ENCODE measurements around the gene CC2D2A.

CC2D2A gene

DNA sequence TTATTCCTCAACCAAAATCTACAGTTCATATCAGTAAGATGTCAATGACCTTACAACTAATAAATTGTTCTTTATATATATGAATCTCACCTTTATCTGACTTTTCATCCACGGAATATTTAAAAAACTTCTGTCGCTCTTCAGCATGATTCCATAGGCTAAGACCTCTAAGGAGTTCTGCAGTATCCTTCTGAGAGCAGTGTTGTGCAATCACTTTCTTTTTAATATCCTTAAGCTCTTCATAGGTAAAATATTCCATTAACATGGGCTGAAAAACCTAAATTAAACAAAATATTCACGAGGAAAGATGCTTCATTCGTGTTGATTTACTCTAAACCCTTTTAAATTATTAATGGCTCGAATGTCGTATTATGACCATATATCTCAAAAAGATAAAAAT, 168.7 kb downstream of the CC2D2A start:
- Histone ChIP-seq H3K4me2 (ENCODE audit: low read length) (no peak overlapping the region), H3K27ac (no peak overlapping the region), H3K79me2 (peaks cover 8% of the 10 kb centered on the region), H3K27me3 (ENCODE audit: control insufficient read depth, insufficient read depth, low read length) (no peaks in the 10 kb centered on the region), H3K4me1 (no peaks in the 10 kb centered on the region), H3K4me3 (ENCODE audit: low read depth, low read length) (no peak overlapping the region), H3K9ac (no peak overlapping the region), H2AFZ (no peak overlapping the region), H3K9me3 (ENCODE audit: control insufficient read depth, low read length) (no peaks in the 10 kb centered on the region), H3K36me3 (ENCODE audit: control insufficient read depth, insufficient read depth, low read length) (no peaks in the 10 kb centered on the region)
- TF ChIP-seq, protein P1, sequence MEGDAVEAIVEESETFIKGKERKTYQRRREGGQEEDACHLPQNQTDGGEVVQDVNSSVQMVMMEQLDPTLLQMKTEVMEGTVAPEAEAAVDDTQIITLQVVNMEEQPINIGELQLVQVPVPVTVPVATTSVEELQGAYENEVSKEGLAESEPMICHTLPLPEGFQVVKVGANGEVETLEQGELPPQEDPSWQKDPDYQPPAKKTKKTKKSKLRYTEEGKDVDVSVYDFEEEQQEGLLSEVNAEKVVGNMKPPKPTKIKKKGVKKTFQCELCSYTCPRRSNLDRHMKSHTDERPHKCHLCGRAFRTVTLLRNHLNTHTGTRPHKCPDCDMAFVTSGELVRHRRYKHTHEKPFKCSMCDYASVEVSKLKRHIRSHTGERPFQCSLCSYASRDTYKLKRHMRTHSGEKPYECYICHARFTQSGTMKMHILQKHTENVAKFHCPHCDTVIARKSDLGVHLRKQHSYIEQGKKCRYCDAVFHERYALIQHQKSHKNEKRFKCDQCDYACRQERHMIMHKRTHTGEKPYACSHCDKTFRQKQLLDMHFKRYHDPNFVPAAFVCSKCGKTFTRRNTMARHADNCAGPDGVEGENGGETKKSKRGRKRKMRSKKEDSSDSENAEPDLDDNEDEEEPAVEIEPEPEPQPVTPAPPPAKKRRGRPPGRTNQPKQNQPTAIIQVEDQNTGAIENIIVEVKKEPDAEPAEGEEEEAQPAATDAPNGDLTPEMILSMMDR (IDR thresholded peaks at IDR 0.05): no peak

DNA sequence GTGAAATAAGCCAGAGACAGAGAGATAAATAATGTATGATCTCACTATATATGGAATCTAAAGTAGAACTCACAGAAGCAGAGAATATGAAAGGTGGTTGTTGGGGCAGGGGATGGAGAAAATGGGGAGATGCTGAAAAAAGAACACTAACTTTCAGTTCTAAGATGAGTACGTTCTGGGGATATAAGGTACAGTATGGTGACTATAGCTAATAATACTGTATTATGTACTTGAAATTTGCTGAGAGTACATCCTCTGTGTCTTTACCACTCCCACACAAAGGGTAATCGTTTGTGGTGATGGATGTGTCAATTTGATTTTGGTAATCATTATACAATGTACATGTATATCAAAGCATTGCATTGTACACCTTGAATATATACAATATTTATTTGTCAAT, 178.9 kb downstream of the CC2D2A start:
- Histone ChIP-seq H3K27me3 (ENCODE audit: control insufficient read depth, insufficient read depth, low read length) (no peaks in the 10 kb centered on the region), H3K79me2 (peaks cover 25% of the 10 kb centered on the region), H3K9me3 (ENCODE audit: control insufficient read depth, low read length) (no peaks in the 10 kb centered on the region), H2AFZ (no peak overlapping the region), H3K4me2 (ENCODE audit: low read length) (no peak overlapping the region), H3K36me3 (ENCODE audit: control insufficient read depth, insufficient read depth, low read length) (no peaks in the 10 kb centered on the region), H3K27ac (no peak overlapping the region), H3K9ac (no peak overlapping the region), H3K4me1 (peaks cover 2% of the 10 kb centered on the region), H3K4me3 (ENCODE audit: low read depth, low read length) (no peak overlapping the region)
- TF ChIP-seq, protein P1 (IDR thresholded peaks at IDR 0.05): no peak

DNA sequence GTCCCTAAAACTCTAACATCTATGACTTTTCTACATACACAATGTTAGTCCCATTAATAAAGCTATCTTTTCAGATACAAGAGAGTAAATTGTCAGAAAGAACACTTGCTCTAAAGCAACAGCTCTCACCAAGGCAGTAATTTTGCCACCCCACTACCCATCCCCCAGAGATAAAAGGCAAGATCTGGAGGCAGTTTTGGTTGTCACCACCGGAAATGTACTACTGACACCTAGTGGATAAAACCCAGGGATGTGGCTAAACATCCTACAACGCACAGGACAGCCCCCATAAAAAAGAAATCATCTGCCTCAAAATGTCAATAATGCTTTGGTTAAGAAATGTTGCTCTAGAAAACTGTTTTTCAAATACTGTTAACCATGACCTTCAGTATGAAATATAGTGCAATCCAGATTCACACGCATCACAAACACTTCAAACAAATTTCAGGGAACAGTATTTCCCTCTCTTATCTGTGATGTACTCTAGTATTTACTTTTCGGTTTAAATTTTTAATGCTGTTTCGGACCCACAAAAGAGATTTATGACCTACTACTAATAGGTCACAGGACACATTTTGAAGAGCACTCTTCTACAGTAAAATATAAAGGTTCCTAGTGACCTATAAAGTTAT, 180.3 kb downstream of the CC2D2A start:
- Histone ChIP-seq H3K4me1 (peaks cover 2% of the 10 kb centered on the region), H3K9ac (no peak overlapping the region), H3K27ac (no peak overlapping the region), H3K36me3 (ENCODE audit: control insufficient read depth, insufficient read depth, low read length) (no peaks in the 10 kb centered on the region), H3K27me3 (ENCODE audit: control insufficient read depth, insufficient read depth, low read length) (no peaks in the 10 kb centered on the region), H3K4me3 (ENCODE audit: low read depth, low read length) (no peak overlapping the region), H3K79me2 (peaks cover 23% of the 10 kb centered on the region), H3K4me2 (ENCODE audit: low read length) (no peak overlapping the region), H2AFZ (no peak overlapping the region), H3K9me3 (ENCODE audit: control insufficient read depth, low read length) (no peaks in the 10 kb centered on the region)
- TF ChIP-seq, protein P1 (IDR thresholded peaks at IDR 0.05): peak; percentile 40

Data from parathyroid adenoma (tissue), 2 donors.